A549 (cell line): ENCODE data around the gene DCAF8. TPM values are rescaled to one million over a fixed set of nuclear protein-coding genes. Genes with fewer than 3 reads are reported as not detected.
A peak's percentile ranks its signal among the peaks of the same experiment; 100 is the strongest.

Experiments
- ATAC-seq, 2 experiments: fragments of 200-7000 bp in 1 of 2; fragments of >200 bp in 1 of 2; cut with Nextera tagmentation in 1 of 2; cut with Tn5 transposase in 1 of 2; 3 replicates each; pipeline versions ENCODE4 v1.8.0 to v1.9.1; 2018 to 2020; ENCODE audit warnings: mild to moderate bottlenecking in 1 of 2, moderate library complexity in 1 of 2
- CTCF ChIA-PET: fragments of 300-600 bp; sonication (Branson Sonifier 250); formaldehyde crosslinking; extraction: SDS; loops from one replicate; lab custom pipeline; 2021; ENCODE audit warnings: antibody characterized with exemption, inconsistent platforms; lab: Yijun Ruan, JAX
- POLR2A ChIA-PET: fragments of 350-600 bp; formaldehyde crosslinking; extraction: SDS; loops from one replicate; lab custom pipeline; 2021; ENCODE audit warnings: antibody characterized with exemption, inconsistent platforms; lab: Yijun Ruan, JAX
- DNase-seq, 2 experiments: peaks; one replicate each; pipeline versions ENCODE4 v3.0.0 to v3.0.0-alpha.2; 2011 to 2016; ENCODE audit warnings: low read depth in 1 of 2, low spot score in 1 of 2
- FAIRE-seq: peaks from 2 replicates; lab custom pipeline; 2011; peaks lifted over from hg19 to GRCh38; lab: Jason Lieb, UNC
- H3K27ac ChIP-seq, 2 experiments: fragments of >200 bp; sonication (Bioruptor Twin); formaldehyde crosslinking; 3 replicates each; pipeline ENCODE4 v1.5.1; 2016 to 2017
- H3K4me1 ChIP-seq: fragments of >200 bp; sonication (Bioruptor Twin); formaldehyde crosslinking; 3 replicates; pipeline ENCODE4 v1.6.1; 2016
- H3K4me2 ChIP-seq: fragments of >200 bp; sonication (Bioruptor Twin); formaldehyde crosslinking; 3 replicates; pipeline ENCODE4 v1.6.1; 2016
- H3K4me3 ChIP-seq: fragments of >200 bp; sonication (Bioruptor Twin); formaldehyde crosslinking; 3 replicates; pipeline ENCODE4 v1.5.1; 2016
- H3K9me3 ChIP-seq: fragments of >200 bp; sonication (Bioruptor Twin); formaldehyde crosslinking; 3 replicates; pipeline ENCODE4 v1.6.1; 2016
- BHLHE40 ChIP-seq: IDR thresholded peaks from 2 replicates; pipeline ENCODE4 v1.6.1; 2012; ENCODE audit warnings: low read depth, low read length, inconsistent platforms
- CBX2 ChIP-seq: fragments of 200-600 bp; sonication (generic); IDR thresholded peaks from 2 replicates; pipeline ENCODE4 v1.6.1; 2016; ENCODE audit warnings: low read depth, mild to moderate bottlenecking, borderline replicate concordance
- CHD2 ChIP-seq: fragments of 150-350 bp; IDR thresholded peaks from 2 replicates; pipeline ENCODE4 v1.6.1; 2014; ENCODE audit warnings: low read length; ENCODE audit not compliant: partially characterized antibody
- CHD4 ChIP-seq: fragments of 200-600 bp; sonication (generic); IDR thresholded peaks from 2 replicates; pipeline ENCODE4 v1.6.1; 2016; ENCODE audit warnings: antibody characterized with exemption, mild to moderate bottlenecking, borderline replicate concordance
- ELK1 ChIP-seq: fragments of 150-350 bp; IDR thresholded peaks from 2 replicates; pipeline ENCODE4 v1.6.1; 2014; ENCODE audit warnings: low read depth, mild to moderate bottlenecking, low read length
- ESRRA ChIP-seq: fragments of 150-350 bp; IDR thresholded peaks from 2 replicates; pipeline ENCODE4 v1.6.1; 2014; ENCODE audit warnings: mild to moderate bottlenecking, low read length, borderline replicate concordance
- FOXS1 ChIP-seq: fragments of 250-450 bp; sonication (Bioruptor Pico); IDR thresholded peaks from 2 replicates; pipeline ENCODE4 v1.5.0; 2020; ENCODE audit warnings: mild to moderate bottlenecking, moderate library complexity
- HES2 ChIP-seq: fragments of >200 bp; sonication (Bioruptor Twin); formaldehyde crosslinking; IDR thresholded peaks from 2 replicates; pipeline ENCODE4 v1.6.1; 2016
- HMGXB4 ChIP-seq: fragments of 250-450 bp; sonication (Bioruptor Pico); IDR thresholded peaks from 2 replicates; pipeline ENCODE4 v1.5.0; 2021; ENCODE audit warnings: mild to moderate bottlenecking, moderate library complexity, borderline replicate concordance
- HOXB13 ChIP-seq: fragments of 250-450 bp; sonication (Bioruptor Pico); IDR thresholded peaks from 2 replicates; pipeline ENCODE4 v1.5.0; 2020; ENCODE audit warnings: low read depth, mild to moderate bottlenecking, moderate library complexity
- KDM5A ChIP-seq: fragments of 200-600 bp; sonication (generic); IDR thresholded peaks from 2 replicates; pipeline ENCODE4 v1.6.1; 2016; ENCODE audit warnings: antibody characterized with exemption, mild to moderate bottlenecking
- NFE2L2 ChIP-seq: fragments of 150-350 bp; conservative IDR thresholded peaks from 2 replicates; pipeline ENCODE4 v1.6.1; 2014; ENCODE audit warnings: low read length
- NR3C1 ChIP-seq: fragments of >200 bp; sonication (Bioruptor Twin); formaldehyde crosslinking; IDR thresholded peaks from 3 replicates; pipeline ENCODE4 v1.6.1; 2017
- RCOR1 ChIP-seq: fragments of 150-350 bp; IDR thresholded peaks from 2 replicates; pipeline ENCODE4 v1.6.1; 2014; ENCODE audit warnings: antibody characterized with exemption, low read length, low read depth
- TP53 ChIP-seq: fragments of 250-450 bp; sonication (Bioruptor Pico); IDR thresholded peaks from 2 replicates; pipeline ENCODE4 v1.5.0; 2021; ENCODE audit warnings: mild to moderate bottlenecking, moderate library complexity
- USF2 ChIP-seq: fragments of 450-650 bp; IDR thresholded peaks from 2 replicates; pipeline ENCODE4 v1.6.1; 2014; ENCODE audit warnings: antibody characterized with exemption
- WGBS: methylation state at CpG from one replicate; pipeline ENCODE4 v1.1.6; 2017; ENCODE audit errors: missing lambda C conversion rate; 5-methylcytosine and 5-hydroxymethylcytosine counted together
- polyA plus RNA-seq, 4 experiments: library from polyadenylated mRNA; depleted of rRNA in 3 of 4; stranded (reverse); fragments of >200 nt; fragmentation: RNase III in 1 of 4; extraction: RNeasy Plus Mini Kit Qiagen cat#74134 plus additional on column Dnase treatment in 1 of 4; gene quantifications; 2 replicates in 3 of 4; 3 replicates in 1 of 4; pipeline ENCODE4 v1.2.3, GENCODE V29; 2011 to 2017

The DCAF8 gene
- polyA plus RNA-seq, 2 of the 4 experiments (the other 2 are of a cell fraction), result 69.8 to 113 TPM

- H3K27ac ChIP-seq, result no peak overlapping the region
- H3K9me3 ChIP-seq, result no peaks in the 10 kb centered on the region
- FAIRE-seq (no peak), DNase-seq (no peak), ATAC-seq (0 out of 6 replicates have a peak, but pooled peaks of 1 of the 2 experiments have one; percentile 10)
- ChIA-PET CTCF (interaction anchor here (1.1 to 5.4 kb wide), 6 partner anchors 11 to 179 kb away, joined by 4 to 26 read pairs (median 14); no protein-coding TSS in a partner anchor), POLR2A (no interaction called here)
- TF ChIP-seq HMGXB4 (CRISPR knock-in tag), result no peak
- TF ChIP-seq USF2, result no peak
- TF ChIP-seq ELK1, result no peak
- TF ChIP-seq CBX2, result no peak
- TF ChIP-seq FOXS1 (CRISPR knock-in tag), result no peak
- no peak for TF ChIP-seq HOXB13
- no peak for TF ChIP-seq NFE2L2
- no peak for TF ChIP-seq TP53 (CRISPR knock-in tag)
- no peak overlapping the region for H3K4me2 ChIP-seq
- H3K4me3 ChIP-seq, result no peak overlapping the region
- H3K4me1 ChIP-seq, result no peaks in the 10 kb centered on the region; the same call in 2 of the 3 replicates
- WGBS, result 85% methylated on average over 2 of the region's 2 CpGs
These were observed 37.7 kb downstream of the DCAF8 start for GRCh38 chr1:160224606-160225005.

- Histone ChIP-seq H3K27ac (no peak overlapping the region), H3K9me3 (no peaks in the 10 kb centered on the region), H3K4me3 (no peak overlapping the region), H3K4me2 (no peak overlapping the region), H3K4me1 (peaks cover 10% of the 10 kb centered on the region; the same call in 1 of the 3 replicates)
- no peak for DNase-seq
- ChIA-PET CTCF (interaction anchor here (0.6 to 7.1 kb wide), 5 partner anchors 12 to 119 kb away, joined by 3 to 128 read pairs (median 3); partner anchors contain the start of gene CASQ1), POLR2A (no interaction called here)
- WGBS, result 83% methylated on average over 3 of the region's 3 CpGs
- no peak for ATAC-seq
- no peak for FAIRE-seq
- no peak for TF ChIP-seq HES2
- TF ChIP-seq NFE2L2, result no peak
- TF ChIP-seq CHD2, result no peak
- no peak for TF ChIP-seq RCOR1
- no peak for TF ChIP-seq CHD4
- TF ChIP-seq KDM5A, result no peak
- TF ChIP-seq, all 56 proteins: peak for 0
These were observed 39.8 kb downstream of the DCAF8 start for GRCh38 chr1:160222546-160222945.

- FAIRE-seq (no peak), DNase-seq (no peak), ATAC-seq (no peak)
- ChIA-PET POLR2A (interaction anchor here (0.7 to 1.0 kb wide), 2 partner anchors 16 to 25 kb away, joined by 3 to 14 read pairs; no protein-coding TSS in a partner anchor), CTCF (interaction anchor here (0.7 to 7.1 kb wide), 14 partner anchors 10 to 136 kb away, joined by 3 to 128 read pairs (median 10); partner anchors contain the start of genes CASQ1, DCAF8, IGSF8 and PEA15)
- Histone ChIP-seq H3K9me3 (no peaks in the 10 kb centered on the region), H3K4me1 (peaks cover 19% of the 10 kb centered on the region; the same call in 2 of the 3 replicates), H3K4me3 (no peak overlapping the region), H3K27ac (no peak overlapping the region), H3K4me2 (no peak overlapping the region)
- no peak for TF ChIP-seq NR3C1
- TF ChIP-seq ESRRA, result no peak
- no peak for TF ChIP-seq BHLHE40
These were observed 41.3 kb downstream of the DCAF8 start for GRCh38 chr1:160221089-160221488.
